ENCODE measurements around the gene CIB1.

The CIB1 gene

DNA sequence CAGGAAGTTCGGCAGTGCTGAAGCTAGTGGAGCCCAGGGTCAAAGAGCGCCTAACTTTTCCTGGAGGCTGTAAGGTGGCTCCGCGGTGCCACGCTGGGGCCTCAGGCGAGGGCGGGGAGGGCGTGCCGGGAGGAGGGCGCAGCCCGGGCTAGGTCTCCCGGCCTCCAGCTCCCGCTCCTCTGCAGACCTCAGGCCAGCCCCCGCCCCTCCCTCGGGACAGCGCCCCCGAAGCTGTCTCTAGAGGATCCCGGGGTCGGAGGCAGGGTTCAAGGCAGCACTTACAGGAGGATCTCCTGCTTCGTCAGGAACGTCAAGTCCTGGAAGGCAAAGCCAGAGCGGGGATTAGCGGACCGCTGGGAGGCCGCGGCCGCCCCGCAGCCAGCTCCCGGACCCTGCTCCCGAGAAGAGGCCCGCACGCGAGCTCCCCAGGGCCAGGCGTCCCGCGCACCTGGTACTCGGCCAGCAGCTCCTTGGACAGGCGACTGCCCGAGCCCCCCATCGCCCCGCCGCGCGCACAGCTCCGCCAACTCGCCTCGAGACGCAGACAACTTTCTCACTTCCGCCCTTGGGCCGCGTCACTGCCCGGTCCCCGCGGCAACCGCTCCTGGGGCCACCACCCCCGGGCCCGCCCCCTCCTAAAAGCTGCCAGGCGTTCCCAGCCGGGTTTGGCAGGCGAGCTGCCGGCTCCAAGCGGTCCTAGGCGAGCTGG is at the start of gene CIB1:
Gene CIB1 (minus strand): TSS at position 555 of the 709 bp plus-strand sequence. CDS start 56 bp downstream, at position 499.
- TF ChIP-seq, protein P1, sequence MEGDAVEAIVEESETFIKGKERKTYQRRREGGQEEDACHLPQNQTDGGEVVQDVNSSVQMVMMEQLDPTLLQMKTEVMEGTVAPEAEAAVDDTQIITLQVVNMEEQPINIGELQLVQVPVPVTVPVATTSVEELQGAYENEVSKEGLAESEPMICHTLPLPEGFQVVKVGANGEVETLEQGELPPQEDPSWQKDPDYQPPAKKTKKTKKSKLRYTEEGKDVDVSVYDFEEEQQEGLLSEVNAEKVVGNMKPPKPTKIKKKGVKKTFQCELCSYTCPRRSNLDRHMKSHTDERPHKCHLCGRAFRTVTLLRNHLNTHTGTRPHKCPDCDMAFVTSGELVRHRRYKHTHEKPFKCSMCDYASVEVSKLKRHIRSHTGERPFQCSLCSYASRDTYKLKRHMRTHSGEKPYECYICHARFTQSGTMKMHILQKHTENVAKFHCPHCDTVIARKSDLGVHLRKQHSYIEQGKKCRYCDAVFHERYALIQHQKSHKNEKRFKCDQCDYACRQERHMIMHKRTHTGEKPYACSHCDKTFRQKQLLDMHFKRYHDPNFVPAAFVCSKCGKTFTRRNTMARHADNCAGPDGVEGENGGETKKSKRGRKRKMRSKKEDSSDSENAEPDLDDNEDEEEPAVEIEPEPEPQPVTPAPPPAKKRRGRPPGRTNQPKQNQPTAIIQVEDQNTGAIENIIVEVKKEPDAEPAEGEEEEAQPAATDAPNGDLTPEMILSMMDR (IDR thresholded peaks at IDR 0.05), result peak; percentile 66; the same call in 1 of the 2 replicates

DNA sequence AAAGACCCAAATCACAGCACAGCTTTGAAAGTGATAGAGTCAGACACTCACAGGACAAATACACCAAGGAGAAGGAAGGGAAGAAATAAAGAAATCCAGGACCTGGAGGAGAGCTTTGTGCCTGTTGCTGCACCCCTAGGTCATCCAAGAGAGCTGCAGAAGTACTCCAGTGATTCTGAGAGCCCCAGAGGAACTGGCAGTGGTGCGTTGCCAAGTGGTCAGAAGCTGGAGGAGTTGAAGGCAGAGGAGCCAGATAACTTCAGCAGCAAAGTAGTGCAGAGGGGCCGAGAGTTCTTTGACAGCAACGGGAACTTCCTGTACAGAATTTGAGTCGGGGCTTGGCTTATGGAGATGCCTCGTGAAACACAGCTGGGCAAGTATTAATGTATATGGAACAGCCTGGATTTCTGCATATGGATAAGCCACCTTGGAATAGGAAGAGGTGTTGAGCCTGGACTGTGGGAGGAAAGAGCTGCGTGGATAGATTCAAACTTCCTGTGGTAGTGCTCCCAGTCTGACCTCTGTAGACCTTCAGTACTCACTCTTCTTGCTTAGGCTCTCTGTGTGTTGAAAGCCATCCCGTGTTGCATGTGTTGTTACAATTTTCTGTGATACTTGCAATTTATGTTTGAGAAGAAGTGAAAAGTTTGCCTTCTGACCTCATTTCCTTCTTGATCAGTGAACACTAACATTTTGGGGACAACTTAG is 37.9 kb upstream of the CIB1 start:
- TF ChIP-seq, protein P1 (IDR thresholded peaks at IDR 0.05), result no peak

DNA sequence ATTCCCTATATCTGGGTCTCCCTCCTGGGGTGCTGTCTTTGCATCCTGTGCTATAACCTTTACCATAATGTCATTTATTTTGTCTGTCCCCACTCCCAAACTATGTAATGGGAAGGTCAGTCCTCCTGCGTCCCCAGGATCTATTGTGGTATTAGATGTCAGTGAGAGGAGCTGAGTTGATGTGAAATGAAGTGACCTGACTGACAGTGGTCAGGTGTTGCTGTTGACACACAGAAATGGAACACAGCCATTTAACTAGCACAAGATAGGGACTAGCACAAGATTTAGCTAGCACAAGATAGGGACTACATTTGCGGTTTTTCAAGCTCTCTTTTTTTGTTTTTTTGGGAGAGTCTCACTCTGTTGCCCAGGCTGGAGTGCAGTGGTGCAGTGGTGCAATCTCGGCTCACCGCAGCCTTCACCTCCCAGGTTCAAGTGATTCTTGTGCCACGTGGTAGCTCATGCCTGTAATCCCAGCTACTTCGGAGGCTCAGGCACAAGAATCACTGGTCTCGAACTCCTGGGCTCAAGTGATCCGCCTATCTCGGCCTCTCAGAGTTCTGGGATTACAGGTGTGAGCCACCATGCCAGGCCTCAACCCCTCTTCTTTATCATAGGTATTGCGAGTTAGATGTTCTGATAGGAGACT is 36.9 kb upstream of the CIB1 start:
- TF ChIP-seq, protein P1 (IDR thresholded peaks at IDR 0.05), result no peak

DNA sequence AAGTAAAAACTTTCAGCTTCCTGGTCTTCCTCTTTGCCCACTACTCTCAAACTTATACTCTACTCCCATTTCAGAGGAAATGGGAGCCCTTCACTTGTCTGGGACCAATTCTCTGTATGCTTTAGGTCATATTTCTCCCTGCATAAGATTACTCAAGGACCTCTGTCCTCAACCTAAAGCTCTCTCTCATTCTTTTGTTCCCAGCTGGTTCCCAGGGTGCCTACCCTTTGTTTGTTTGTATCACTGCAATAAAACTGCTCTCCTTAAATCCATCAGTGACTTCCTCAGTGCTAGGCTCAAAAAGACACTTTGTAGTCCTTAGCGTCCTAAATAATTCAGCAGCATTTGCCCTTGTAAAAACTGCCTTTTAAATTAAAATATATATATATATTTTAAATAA is 34.7 kb upstream of the CIB1 start:
- TF ChIP-seq, protein P1 (IDR thresholded peaks at IDR 0.05), result no peak

DNA sequence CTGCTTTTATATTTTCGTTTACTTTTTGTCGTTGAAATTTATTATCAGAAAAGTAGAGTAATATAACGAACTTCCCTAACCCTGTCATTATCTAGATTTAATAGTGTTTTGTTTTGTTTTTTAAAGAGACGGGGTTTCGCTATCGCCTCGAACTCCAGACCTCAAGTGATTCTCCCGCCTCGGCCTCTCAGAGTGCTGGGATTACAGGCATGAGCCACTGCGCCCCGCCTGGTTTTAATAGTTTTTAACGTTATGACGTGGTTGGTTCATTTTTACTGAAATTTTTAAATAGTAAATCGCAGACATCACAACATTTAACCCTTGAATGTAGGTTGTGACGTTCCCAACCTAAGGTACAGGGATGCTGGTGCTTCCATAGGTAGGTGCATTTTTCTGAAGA is 32.7 kb upstream of the CIB1 start:
- TF ChIP-seq, protein P1 (IDR thresholded peaks at IDR 0.05), result no peak

DNA sequence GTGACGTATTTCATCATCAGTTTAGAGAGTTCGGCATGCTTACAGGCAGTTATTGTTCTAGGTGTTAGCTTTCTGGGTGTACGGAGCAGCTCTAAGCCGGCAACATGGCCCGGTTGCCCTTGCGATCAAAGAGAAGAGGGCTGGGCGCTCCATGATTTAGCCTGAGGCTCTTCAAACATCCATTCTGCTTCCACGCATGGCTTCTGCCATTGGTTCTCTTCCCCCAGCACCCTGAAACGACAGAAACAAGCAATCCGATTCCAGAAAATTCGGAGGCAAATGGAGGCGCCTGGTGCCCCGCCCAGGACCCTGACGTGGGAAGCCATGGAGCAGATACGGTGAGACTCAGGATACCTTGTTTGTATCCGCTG is 32.3 kb upstream of the CIB1 start:
- TF ChIP-seq, protein P1 (IDR thresholded peaks at IDR 0.05), result no peak

DNA sequence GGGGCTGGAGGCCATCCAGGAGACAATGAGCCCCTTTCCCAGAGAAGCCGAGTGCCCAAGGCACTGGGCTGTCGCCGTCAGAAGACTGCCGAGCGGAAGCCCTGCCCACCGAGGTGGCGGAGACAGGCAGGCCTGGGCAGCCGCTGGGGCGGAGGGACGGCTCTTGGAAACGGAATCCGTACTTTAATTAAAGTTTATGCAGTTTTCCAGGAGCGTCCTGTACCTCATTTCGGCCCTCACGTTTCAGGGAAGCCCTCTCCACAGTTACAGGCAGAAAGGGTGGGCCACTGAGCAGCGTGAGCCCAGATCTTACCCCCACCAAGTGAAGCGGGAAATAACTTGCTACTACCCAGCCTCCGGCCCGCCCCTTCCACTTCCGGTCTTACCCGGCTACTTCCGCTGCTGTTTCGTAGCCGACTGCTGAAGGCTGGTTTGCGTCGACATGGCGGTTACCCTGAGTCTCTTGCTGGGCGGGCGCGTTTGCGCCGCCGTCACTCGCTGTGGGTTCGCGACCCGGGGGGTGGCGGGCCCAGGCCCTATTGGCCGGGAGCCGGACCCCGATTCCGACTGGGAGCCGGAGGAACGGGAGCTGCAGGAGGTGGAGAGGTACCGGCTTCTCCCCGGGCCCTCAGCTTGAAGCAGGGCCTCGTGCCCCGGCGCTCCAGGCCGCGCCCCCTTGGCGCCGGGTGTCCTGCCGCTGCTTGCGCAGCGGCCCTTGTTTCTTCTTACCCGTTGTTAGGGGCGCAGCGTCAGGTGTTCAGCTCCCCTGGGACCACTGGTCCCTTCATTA is 31.7 kb upstream of the CIB1 start, which contains the start of gene NGRN:
Gene NGRN (plus strand): TSS at position 402 of the 790 bp plus-strand sequence. CDS start 41 bp downstream, at position 443.
- TF ChIP-seq, protein P1 (IDR thresholded peaks at IDR 0.05), result no peak

Data from LNCAP (cell line).